Stomach (tissue), 9 donors: ENCODE results near the gene PSTPIP2. TPM values are rescaled to one million over a fixed set of nuclear protein-coding genes. Genes with fewer than 3 reads are reported as not detected.

ENCODE experiments used
- DNase-seq, 2 donors: peaks; one replicate each; pipeline versions ENCODE4 v3.0.0 to v3.0.0-alpha.2; 2013 to 2019
- H3K27ac ChIP-seq, 5 donors: fragments of 200-600 bp in 4 of 5; sonication (generic) in 4 of 5; one replicate each; pipeline ENCODE4 v1.5.1; 2013 to 2019; ENCODE audit warnings: mild to moderate bottlenecking in 1 of 5, moderate library complexity in 1 of 5
- H3K27me3 ChIP-seq, 3 donors: fragments of 200-600 bp; sonication (generic); one replicate each; pipeline ENCODE4 v1.5.1; 2017 to 2019; ENCODE audit warnings: mixed run types in 1 of 3
- H3K36me3 ChIP-seq, 4 donors: fragments of 200-600 bp; sonication (generic); 1 replicate in 3 of 4; 2 replicates in 1 of 4; pipeline ENCODE4 v1.5.1; 2016 to 2019
- H3K4me1 ChIP-seq, 4 donors: fragments of 200-600 bp; sonication (generic); one replicate each; pipeline ENCODE4 v1.5.1; 2016 to 2019
- H3K4me3 ChIP-seq, 4 donors: fragments of 200-600 bp; sonication (generic) in 3 of 4; one replicate each; pipeline ENCODE4 v1.5.1; 2016 to 2019; ENCODE audit warnings: mild to moderate bottlenecking in 1 of 4
- H3K9me3 ChIP-seq, 4 donors: fragments of 200-600 bp; sonication (generic); one replicate each; pipeline ENCODE4 v1.5.1; 2016 to 2019
- CTCF ChIP-seq, 7 experiments: fragments of 450-650 bp in 4 of 7; fragments of 200-600 bp in 3 of 7; sonication (generic) in 3 of 7; IDR thresholded peaks; one replicate each; pipeline ENCODE4 v1.5.1; 2016 to 2019; ENCODE audit warnings: antibody characterized with exemption in 7 of 7, control low read depth in 2 of 7, mild to moderate bottlenecking in 1 of 7
- EP300 ChIP-seq: sonication (generic); formaldehyde crosslinking; IDR thresholded peaks from one replicate; pipeline ENCODE4 v1.6.1; 2017; ENCODE audit warnings: antibody characterized with exemption
- POLR2A ChIP-seq, 4 donors: fragments of 450-650 bp; IDR thresholded peaks; one replicate each; pipeline ENCODE4 v1.6.1; 2016; ENCODE audit warnings: antibody characterized with exemption in 4 of 4, control low read depth in 2 of 4, mild to moderate bottlenecking in 1 of 4, moderate library complexity in 1 of 4
- POLR2AphosphoS5 ChIP-seq, 3 donors: sonication (generic); formaldehyde crosslinking; IDR thresholded peaks; one replicate each; pipeline ENCODE4 v1.6.1; 2016; ENCODE audit warnings: antibody characterized with exemption in 3 of 3
- WGBS, 5 donors: extraction: QIAGEN DNeasy Blood & Tissue Kit in 3 of 5; methylation state at CpG; one replicate each; pipeline versions ENCODE4 v1.1.5 to v1.1.7; 2013 to 2018; 5-methylcytosine and 5-hydroxymethylcytosine counted together
- intact Hi-C: fragments of 100-400 bp; cut with DNase I; formaldehyde crosslinking; loops from one replicate; pipeline ENCODE4 v1.15.1; 2023; ENCODE audit warnings: low total_unique reads
- polyA plus RNA-seq, 3 donors: library from polyadenylated mRNA; stranded (reverse); fragments of 200-250 nt; gene quantifications; one replicate each; pipeline ENCODE4 v1.2.3, GENCODE V29; 2013
- total RNA-seq, 5 donors: library from RNA; depleted of rRNA; stranded (reverse); fragments of >200 nt; gene quantifications; one replicate each; pipeline versions ENCODE4 v1.1.0 to v1.2.3, GENCODE V29; 2014 to 2016
- donor health status: healthy with polysubstance abuse.
- donor health status: Bipolar disorder and iron deficiency.
- donor health status: healthy.

PSTPIP2 gene
- total and polyA plus RNA-seq, 8 donors, result 1.2 to 11.0 (median 7.0) TPM

DNA sequence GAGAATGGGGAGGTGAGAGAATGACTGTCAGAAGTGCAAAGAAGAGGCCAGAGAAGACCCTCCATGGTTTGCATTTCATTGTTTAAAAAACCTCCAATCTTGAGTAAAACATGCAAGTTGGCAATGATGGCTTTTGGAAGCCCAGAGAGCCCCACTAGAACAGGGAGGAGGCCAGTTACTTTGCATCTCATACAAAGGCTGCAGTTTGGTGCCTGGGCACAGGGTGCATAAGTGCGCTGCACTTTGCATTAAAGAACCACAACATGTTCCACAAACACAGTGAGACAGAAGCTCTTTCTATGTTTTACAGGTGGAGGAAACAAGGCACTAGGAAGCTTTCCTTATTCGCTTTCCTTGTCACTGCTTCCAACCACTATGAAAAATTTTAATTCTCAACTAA, 25.4 kb downstream of the PSTPIP2 start:
- H3K9me3 ChIP-seq, result no peaks in the 10 kb centered on the region
- no peaks in the 10 kb centered on the region for H3K27me3 ChIP-seq
- H3K27ac ChIP-seq, result no peak overlapping the region
- DNase-seq, result no peak
- no peak for TF ChIP-seq CTCF (IDR thresholded peaks at IDR 0.05)
- no peak for TF ChIP-seq POLR2A (IDR thresholded peaks at IDR 0.05)
- no peak for TF ChIP-seq EP300
- TF ChIP-seq POLR2AphosphoS5 (IDR thresholded peaks at IDR 0.05), result no peak
- intact Hi-C loops, result no loop called here
- H3K36me3 ChIP-seq, result no peaks in the 10 kb centered on the region
- no peak overlapping the region for H3K4me3 ChIP-seq
- H3K4me1 ChIP-seq, result peaks cover under 1 to 18% (median 6%) of the 10 kb centered on the region in 4 donors
- 90 to 97% (median 95%) methylated on average over 2 of the region's 2 CpGs for WGBS, 5 donors

DNA sequence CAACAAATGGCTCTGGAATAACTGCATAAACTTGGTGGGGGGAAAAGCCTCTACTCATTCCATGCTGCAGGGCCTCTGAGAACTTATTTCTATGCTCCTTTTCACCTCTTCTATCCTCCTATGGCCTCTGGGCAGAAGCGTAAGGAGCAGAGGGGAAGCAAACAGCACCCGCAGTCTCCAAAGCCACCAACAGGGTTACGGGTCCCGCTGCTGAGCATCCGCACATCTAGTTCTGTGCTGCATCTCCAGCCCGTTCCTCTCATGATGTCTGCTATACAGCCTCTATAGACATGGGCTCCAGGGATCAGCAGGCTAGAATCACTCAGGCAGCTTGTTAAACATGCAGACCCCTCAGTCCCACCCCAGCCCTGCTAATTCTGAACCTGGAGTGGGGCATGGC, 25.9 kb downstream of the PSTPIP2 start:
- no peak overlapping the region for H3K27ac ChIP-seq
- WGBS, 5 donors, result 92 to 94% (median 93%) methylated on average over 6 of the region's 6 CpGs
- H3K4me1 ChIP-seq, result peaks cover 0 to 13% (median under 1%) of the 10 kb centered on the region in 4 donors
- intact Hi-C loops, result no loop called here
- DNase-seq, result no peak
- no peaks in the 10 kb centered on the region for H3K9me3 ChIP-seq
- TF ChIP-seq POLR2AphosphoS5 (IDR thresholded peaks at IDR 0.05) (no peak), CTCF (IDR thresholded peaks at IDR 0.05) (no peak), EP300 (no peak), POLR2A (IDR thresholded peaks at IDR 0.05) (no peak)
- no peaks in the 10 kb centered on the region for H3K27me3 ChIP-seq
- H3K4me3 ChIP-seq, result no peak overlapping the region
- no peaks in the 10 kb centered on the region for H3K36me3 ChIP-seq

DNA sequence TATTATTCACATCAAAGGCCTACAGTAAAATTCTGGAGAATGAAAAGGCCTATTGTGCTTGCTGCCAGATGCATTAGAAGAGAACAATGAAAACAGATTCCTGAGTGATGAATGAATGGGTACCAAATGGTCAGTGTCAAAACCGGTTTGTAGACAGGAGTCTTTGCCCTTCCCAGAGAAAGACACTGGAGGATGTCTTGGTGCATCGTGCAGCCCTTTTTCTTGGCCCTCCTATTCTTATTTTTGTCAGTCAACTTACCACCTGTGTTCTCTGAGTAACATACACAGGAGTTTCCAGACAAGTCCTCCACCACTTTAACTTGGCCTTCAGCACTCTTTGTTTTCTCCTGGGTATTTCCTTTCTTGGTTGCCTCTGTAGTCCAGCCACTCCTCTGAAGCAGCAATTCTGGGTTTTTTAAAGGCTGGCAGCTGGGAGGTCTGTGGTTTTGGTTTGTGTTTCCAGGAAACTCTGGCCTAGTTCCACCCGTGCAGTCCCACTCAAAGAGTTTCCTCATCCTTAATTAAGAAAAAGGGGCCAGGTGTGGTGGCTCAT, 29.4 kb downstream of the PSTPIP2 start:
- H3K4me1 ChIP-seq, result peaks cover 0 to 13% (median 0%) of the 10 kb centered on the region in 4 donors
- no peak overlapping the region for H3K4me3 ChIP-seq
- TF ChIP-seq CTCF (IDR thresholded peaks at IDR 0.05) (no peak), POLR2A (IDR thresholded peaks at IDR 0.05) (no peak), POLR2AphosphoS5 (IDR thresholded peaks at IDR 0.05) (no peak), EP300 (no peak)
- DNase-seq, result no peak
- intact Hi-C loops, result no loop called here
- no peaks in the 10 kb centered on the region for H3K9me3 ChIP-seq
- no peaks in the 10 kb centered on the region for H3K27me3 ChIP-seq
- 38 to 54% (median 53%) methylated on average over 3 of the region's 3 CpGs for WGBS, 5 donors
- peaks cover 0 to 23% (median 16%) of the 10 kb centered on the region in 4 donors for H3K36me3 ChIP-seq
- H3K27ac ChIP-seq, result peak overlapping the region in 1 of 5 donors; percentile 2

DNA sequence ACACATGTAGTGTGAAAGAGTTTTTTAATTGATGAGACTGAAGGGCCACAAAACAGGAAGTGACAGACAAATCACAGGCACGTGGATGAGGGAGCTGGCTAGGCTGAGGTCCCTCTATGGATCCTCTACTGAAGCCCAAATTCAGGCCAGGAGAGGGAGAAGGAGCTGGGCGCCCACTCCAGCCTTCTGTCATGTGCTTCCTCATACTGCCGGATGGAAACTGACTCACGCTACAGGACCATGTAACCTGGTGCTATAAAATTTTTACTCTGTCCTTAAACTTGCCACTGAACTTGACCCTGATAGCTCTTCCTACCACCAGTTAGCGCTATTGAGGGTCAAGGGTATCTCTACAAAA, 31.3 kb downstream of the PSTPIP2 start:
- H3K4me1 ChIP-seq, result peaks cover 0 to 13% (median 0%) of the 10 kb centered on the region in 4 donors
- 80 to 85% (median 81%) methylated on average over 5 of the region's 5 CpGs for WGBS, 5 donors
- intact Hi-C loops, result no loop called here
- H3K27me3 ChIP-seq, result no peaks in the 10 kb centered on the region
- H3K36me3 ChIP-seq, result peaks cover 0 to 35% (median 20%) of the 10 kb centered on the region in 4 donors
- TF ChIP-seq EP300, result no peak
- no peak for TF ChIP-seq CTCF (IDR thresholded peaks at IDR 0.05)
- no peak for TF ChIP-seq POLR2AphosphoS5 (IDR thresholded peaks at IDR 0.05)
- TF ChIP-seq POLR2A (IDR thresholded peaks at IDR 0.05), result no peak
- no peak overlapping the region for H3K27ac ChIP-seq
- no peaks in the 10 kb centered on the region for H3K9me3 ChIP-seq
- no peak for DNase-seq
- H3K4me3 ChIP-seq, result no peak overlapping the region
